Measurements from ENCODE around the gene AP4S1.

The AP4S1 gene

GRCh38 chr14:31128601-31129526 is 103.4 kb downstream of the AP4S1 start:
- Histone ChIP-seq H3K36me3 (ENCODE audit: insufficient read depth, low read length) (peaks cover 65% of the 10 kb centered on the region), H3K9me2 (replicated peaks; ENCODE audit: low read depth, low read length) (no peaks in the 10 kb centered on the region), H3K4me1 (ENCODE audit: insufficient read depth, low read length, poor library complexity, severe bottlenecking) (no peaks in the 10 kb centered on the region), H3K79me2 (ENCODE audit: insufficient read depth, low read length) (no peaks in the 10 kb centered on the region), H3K9me3 (ENCODE audit: insufficient read depth, low read depth, low read length) (no peaks in the 10 kb centered on the region), H3K9ac (ENCODE audit: low read depth, low read length, poor library complexity, severe bottlenecking) (no peak overlapping the region), H3F3A (ENCODE audit: low read depth) (no peaks in the 10 kb centered on the region), H3K4me2 (ENCODE audit: low read depth, low read length, poor library complexity, severe bottlenecking) (no peak overlapping the region), H3K4me3 (ENCODE audit: low read length, poor library complexity, severe bottlenecking) (no peak overlapping the region), H2AFZ (ENCODE audit: low read length) (no peak overlapping the region), H3K27me3 (ENCODE audit: insufficient read depth, low read length, poor library complexity, severe bottlenecking) (no peaks in the 10 kb centered on the region), H4K20me1 (ENCODE audit: insufficient read depth, low read length, poor library complexity, severe bottlenecking) (peaks cover 23% of the 10 kb centered on the region)
- TF ChIP-seq CTCF (conservative IDR thresholded peaks at IDR 0.05; ENCODE audit: low read length) (no peak), EZH2phosphoT487 (IDR thresholded peaks at IDR 0.05; ENCODE audit: borderline replicate concordance) (no peak)

- Histone ChIP-seq H3K36me3 (ENCODE audit: insufficient read depth, low read length) (peaks cover 83% of the 10 kb centered on the region), H3K4me1 (ENCODE audit: insufficient read depth, low read length, poor library complexity, severe bottlenecking) (no peaks in the 10 kb centered on the region), H3K9me3 (ENCODE audit: insufficient read depth, low read depth, low read length) (no peaks in the 10 kb centered on the region), H3K27me3 (ENCODE audit: insufficient read depth, low read length, poor library complexity, severe bottlenecking) (no peaks in the 10 kb centered on the region), H4K20me1 (ENCODE audit: insufficient read depth, low read length, poor library complexity, severe bottlenecking) (no peaks in the 10 kb centered on the region), H3F3A (ENCODE audit: low read depth) (no peaks in the 10 kb centered on the region), H3K79me2 (ENCODE audit: insufficient read depth, low read length) (no peaks in the 10 kb centered on the region), H3K9ac (ENCODE audit: low read depth, low read length, poor library complexity, severe bottlenecking) (no peak overlapping the region), H3K4me2 (ENCODE audit: low read depth, low read length, poor library complexity, severe bottlenecking) (no peak overlapping the region), H2AFZ (ENCODE audit: low read length) (no peak overlapping the region), H3K4me3 (ENCODE audit: low read length, poor library complexity, severe bottlenecking) (no peak overlapping the region), H3K9me2 (replicated peaks; ENCODE audit: low read depth, low read length) (no peaks in the 10 kb centered on the region)
- TF ChIP-seq CTCF (conservative IDR thresholded peaks at IDR 0.05; ENCODE audit: low read length) (no peak), EZH2phosphoT487 (IDR thresholded peaks at IDR 0.05; ENCODE audit: borderline replicate concordance) (no peak)
These were observed 107.7 kb downstream of the AP4S1 start for GRCh38 chr14:31133133-31133532.

GRCh38 chr14:31137214-31137889 is 111.9 kb downstream of the AP4S1 start:
- Histone ChIP-seq H3K9me2 (replicated peaks; ENCODE audit: low read depth, low read length) (no peaks in the 10 kb centered on the region), H3K4me3 (ENCODE audit: low read length, poor library complexity, severe bottlenecking) (no peak overlapping the region), H3K27me3 (ENCODE audit: insufficient read depth, low read length, poor library complexity, severe bottlenecking) (no peaks in the 10 kb centered on the region), H3K4me2 (ENCODE audit: low read depth, low read length, poor library complexity, severe bottlenecking) (no peak overlapping the region), H3K36me3 (ENCODE audit: insufficient read depth, low read length) (peaks cover 84% of the 10 kb centered on the region), H3F3A (ENCODE audit: low read depth) (no peaks in the 10 kb centered on the region), H3K4me1 (ENCODE audit: insufficient read depth, low read length, poor library complexity, severe bottlenecking) (no peaks in the 10 kb centered on the region), H4K20me1 (ENCODE audit: insufficient read depth, low read length, poor library complexity, severe bottlenecking) (no peaks in the 10 kb centered on the region), H3K79me2 (ENCODE audit: insufficient read depth, low read length) (no peaks in the 10 kb centered on the region), H3K9me3 (ENCODE audit: insufficient read depth, low read depth, low read length) (no peaks in the 10 kb centered on the region), H2AFZ (ENCODE audit: low read length) (no peak overlapping the region), H3K9ac (ENCODE audit: low read depth, low read length, poor library complexity, severe bottlenecking) (no peak overlapping the region)
- TF ChIP-seq EZH2phosphoT487 (IDR thresholded peaks at IDR 0.05; ENCODE audit: borderline replicate concordance) (no peak), CTCF (conservative IDR thresholded peaks at IDR 0.05; ENCODE audit: low read length) (no peak)

All from Loucy (cell line).